Measurements from ENCODE around the gene FAM120A. TPM values are rescaled to one million over a fixed set of nuclear protein-coding genes. Genes with fewer than 3 reads are reported as not detected.

The FAM120A gene
- total and polyA plus RNA-seq, 2 donors (not counting 1 experiment from before 2014, with no cell fraction given): 85.8 to 136 TPM

DNA sequence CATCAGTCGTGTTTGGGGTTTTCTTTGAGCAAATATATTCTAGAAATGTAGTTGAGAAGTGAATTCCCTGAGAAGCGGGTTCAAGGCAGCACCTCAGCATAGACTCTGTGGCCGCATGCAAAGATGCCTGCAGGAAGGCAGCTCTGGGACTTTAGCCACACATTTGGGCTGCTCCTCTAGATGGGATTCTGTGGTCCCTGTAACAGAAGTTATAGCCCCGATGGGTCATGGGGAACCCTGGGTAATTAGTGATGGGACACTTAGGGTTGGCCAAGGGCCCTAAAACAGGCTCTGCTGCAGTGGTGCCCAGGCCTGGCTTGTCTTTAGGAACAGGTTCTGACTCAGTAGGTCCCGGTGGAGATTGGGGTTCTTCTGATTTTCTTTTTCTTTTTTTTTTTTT is 161.7 kb downstream of the FAM120A start:
- no peak overlapping the region for H3K9ac ChIP-seq (ENCODE audit: insufficient read depth, low read length)

GRCh38 chr9:93613791-93614190 is 162.3 kb downstream of the FAM120A start:
- Histone ChIP-seq H4K20me1 (ENCODE audit: control insufficient read depth, extremely low read depth, insufficient read depth, low read length) (no peaks in the 10 kb centered on the region), H3K9me3 (ENCODE audit: control insufficient read depth, insufficient read depth, low read depth, low read length) (no peaks in the 10 kb centered on the region), H3K4me2 (ENCODE audit: extremely low read depth, insufficient read depth, low read length) (no peak overlapping the region), H3K36me3 (ENCODE audit: control insufficient read depth, insufficient read depth, low read length) (no peaks in the 10 kb centered on the region), H3K4me3 (replicated peaks in 1 of 4; ENCODE audit: control extremely low read depth in 1 of 4, insufficient read depth in 1 of 4, low read depth in 3 of 4, low read length in 4 of 4) (no peak overlapping the region), H3K27me3 (ENCODE audit: control insufficient read depth, insufficient read depth, low read length) (no peaks in the 10 kb centered on the region), H3K27ac (ENCODE audit: insufficient read depth, low read length) (no peak overlapping the region), H3K9ac (ENCODE audit: insufficient read depth, low read length) (no peak overlapping the region), H3K79me2 (ENCODE audit: control insufficient read depth, insufficient read depth, low read length) (peaks cover 27% of the 10 kb centered on the region), H3K4me1 (ENCODE audit: control insufficient read depth, extremely low read depth, insufficient read depth, low read length) (no peaks in the 10 kb centered on the region), H2AFZ (ENCODE audit: low read length) (no peak overlapping the region)
- TF ChIP-seq, protein P1, sequence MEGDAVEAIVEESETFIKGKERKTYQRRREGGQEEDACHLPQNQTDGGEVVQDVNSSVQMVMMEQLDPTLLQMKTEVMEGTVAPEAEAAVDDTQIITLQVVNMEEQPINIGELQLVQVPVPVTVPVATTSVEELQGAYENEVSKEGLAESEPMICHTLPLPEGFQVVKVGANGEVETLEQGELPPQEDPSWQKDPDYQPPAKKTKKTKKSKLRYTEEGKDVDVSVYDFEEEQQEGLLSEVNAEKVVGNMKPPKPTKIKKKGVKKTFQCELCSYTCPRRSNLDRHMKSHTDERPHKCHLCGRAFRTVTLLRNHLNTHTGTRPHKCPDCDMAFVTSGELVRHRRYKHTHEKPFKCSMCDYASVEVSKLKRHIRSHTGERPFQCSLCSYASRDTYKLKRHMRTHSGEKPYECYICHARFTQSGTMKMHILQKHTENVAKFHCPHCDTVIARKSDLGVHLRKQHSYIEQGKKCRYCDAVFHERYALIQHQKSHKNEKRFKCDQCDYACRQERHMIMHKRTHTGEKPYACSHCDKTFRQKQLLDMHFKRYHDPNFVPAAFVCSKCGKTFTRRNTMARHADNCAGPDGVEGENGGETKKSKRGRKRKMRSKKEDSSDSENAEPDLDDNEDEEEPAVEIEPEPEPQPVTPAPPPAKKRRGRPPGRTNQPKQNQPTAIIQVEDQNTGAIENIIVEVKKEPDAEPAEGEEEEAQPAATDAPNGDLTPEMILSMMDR (conservative IDR thresholded peaks at IDR 0.05 in 1 of 2, IDR thresholded peaks at IDR 0.05 in 1 of 2; ENCODE audit: low read depth in 1 of 2, low read length in 2 of 2): no peak
- TF ChIP-seq EZH2 (IDR thresholded peaks at IDR 0.05; ENCODE audit: low read length, missing control alignments): no peak
- no peak for DNase-seq (ENCODE audit: low read depth in 2 of 2)

More for the DNA sequence above, 161.7 kb downstream of the FAM120A start:
- Histone ChIP-seq H4K20me1 (ENCODE audit: control insufficient read depth, extremely low read depth, insufficient read depth, low read length) (no peaks in the 10 kb centered on the region), H2AFZ (ENCODE audit: low read length) (no peak overlapping the region), H3K36me3 (ENCODE audit: control insufficient read depth, insufficient read depth, low read length) (no peaks in the 10 kb centered on the region), H3K79me2 (ENCODE audit: control insufficient read depth, insufficient read depth, low read length) (peaks cover 23% of the 10 kb centered on the region), H3K4me3 (replicated peaks in 1 of 4; ENCODE audit: control extremely low read depth in 1 of 4, insufficient read depth in 1 of 4, low read depth in 3 of 4, low read length in 4 of 4) (no peak overlapping the region), H3K27me3 (ENCODE audit: control insufficient read depth, insufficient read depth, low read length) (no peaks in the 10 kb centered on the region), H3K27ac (ENCODE audit: insufficient read depth, low read length) (no peak overlapping the region), H3K4me2 (ENCODE audit: extremely low read depth, insufficient read depth, low read length) (no peak overlapping the region), H3K9me3 (ENCODE audit: control insufficient read depth, insufficient read depth, low read depth, low read length) (no peaks in the 10 kb centered on the region), H3K4me1 (ENCODE audit: control insufficient read depth, extremely low read depth, insufficient read depth, low read length) (no peaks in the 10 kb centered on the region)
- no peak for TF ChIP-seq EZH2 (IDR thresholded peaks at IDR 0.05; ENCODE audit: low read length, missing control alignments)
- TF ChIP-seq, protein P1 (conservative IDR thresholded peaks at IDR 0.05 in 1 of 2, IDR thresholded peaks at IDR 0.05 in 1 of 2; ENCODE audit: low read depth in 1 of 2, low read length in 2 of 2): no peak
- no peak for DNase-seq (ENCODE audit: low read depth in 2 of 2)

DNA sequence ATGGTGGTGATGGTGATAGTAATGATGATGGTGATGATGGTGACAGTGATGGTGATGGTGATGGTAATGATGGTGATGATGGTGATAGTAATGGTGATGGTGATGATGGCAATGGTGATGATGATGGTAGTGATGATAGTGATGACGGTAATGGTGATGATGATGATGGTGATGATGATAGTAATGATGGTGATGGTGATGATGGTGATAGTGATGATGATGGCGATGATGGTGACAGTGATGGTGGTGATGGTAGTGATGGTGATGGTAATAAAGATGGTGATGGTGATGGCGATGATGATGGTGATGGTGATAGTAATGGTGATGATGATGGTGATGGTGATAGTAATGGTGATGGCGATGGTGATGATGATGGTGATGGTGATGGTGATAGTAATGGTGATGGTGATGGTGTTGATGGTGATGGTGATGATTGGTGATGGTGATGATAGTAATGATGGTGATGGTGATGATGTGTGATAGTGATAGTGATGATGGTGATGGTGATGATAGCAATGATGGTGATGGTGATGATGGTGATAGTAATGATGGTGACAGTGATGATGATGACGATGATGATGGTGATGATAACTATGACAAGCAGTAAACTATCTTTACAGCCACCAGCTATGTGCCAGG is 163.5 kb downstream of the FAM120A start:
- no peaks in the 10 kb centered on the region for H3K4me1 ChIP-seq (ENCODE audit: control insufficient read depth, extremely low read depth, insufficient read depth, low read length)
- no peak overlapping the region for H2AFZ ChIP-seq (ENCODE audit: low read length)
- no peak for TF ChIP-seq EZH2 (IDR thresholded peaks at IDR 0.05; ENCODE audit: low read length, missing control alignments)
- TF ChIP-seq, protein P1 (conservative IDR thresholded peaks at IDR 0.05 in 1 of 2, IDR thresholded peaks at IDR 0.05 in 1 of 2; ENCODE audit: low read depth in 1 of 2, low read length in 2 of 2): no peak
- H3K9ac ChIP-seq (ENCODE audit: insufficient read depth, low read length): no peak overlapping the region
- peaks cover 29% of the 10 kb centered on the region for H3K79me2 ChIP-seq (ENCODE audit: control insufficient read depth, insufficient read depth, low read length)
- no peaks in the 10 kb centered on the region for H4K20me1 ChIP-seq (ENCODE audit: control insufficient read depth, extremely low read depth, insufficient read depth, low read length)
- no peak overlapping the region for H3K4me3 ChIP-seq (replicated peaks in 1 of 4; ENCODE audit: control extremely low read depth in 1 of 4, insufficient read depth in 1 of 4, low read depth in 3 of 4, low read length in 4 of 4)
- H3K27me3 ChIP-seq (ENCODE audit: control insufficient read depth, insufficient read depth, low read length): no peaks in the 10 kb centered on the region
- no peak for DNase-seq (ENCODE audit: low read depth in 2 of 2)
- no peaks in the 10 kb centered on the region for H3K9me3 ChIP-seq (ENCODE audit: control insufficient read depth, insufficient read depth, low read depth, low read length)
- H3K4me2 ChIP-seq (ENCODE audit: extremely low read depth, insufficient read depth, low read length): no peak overlapping the region
- H3K36me3 ChIP-seq (ENCODE audit: control insufficient read depth, insufficient read depth, low read length): no peaks in the 10 kb centered on the region
- no peak overlapping the region for H3K27ac ChIP-seq (ENCODE audit: insufficient read depth, low read length)

Other genes starting within 250 kb of the FAM120A start
- gene FAM120AOS, start 1.9 kb downstream of the FAM120A start, total RNA-seq: 30.6 and 38.8 TPM in 2 replicates
- 39.0 and 44.1 TPM in 2 replicates for gene FAM120AOS, start 1.9 kb downstream of the FAM120A start, polyA plus RNA-seq
- 12.1 and 13.4 TPM in 2 replicates for gene PHF2, start 124.9 kb downstream of the FAM120A start, total RNA-seq
- gene PHF2, start 124.9 kb downstream of the FAM120A start, polyA plus RNA-seq: 9.2 and 9.5 TPM in 2 replicates

Measured in fibroblast of lung (primary cell).